ENCODE results near the gene ODAD4.

Gene ODAD4

GRCh38 chr17:41957031-41957868 is 26.8 kb downstream of the ODAD4 start:
- POLR2A ChIA-PET: interaction anchor here (0.7 kb wide), 1 partner anchor 144 kb away, joined by 3 read pairs; no protein-coding TSS in a partner anchor
- 67% methylated on average over 10 of the region's 11 CpGs for WGBS (ENCODE audit: insufficient coverage)

GRCh38 chr17:41957869-41958439 is 27.5 kb downstream of the ODAD4 start:
- DNase-seq: no peak
- H3K9me3 ChIP-seq (ENCODE audit: control extremely low read depth in 1 of 5, control insufficient read depth in 4 of 5, insufficient read depth in 2 of 5, low read depth in 1 of 5, low read length in 4 of 5): no peaks in the 10 kb centered on the region
- POLR2A ChIA-PET: interaction anchor here (0.7 kb wide), 1 partner anchor 143 kb away, joined by 3 read pairs; no protein-coding TSS in a partner anchor
- 94% methylated on average over 5 of the region's 6 CpGs for WGBS (ENCODE audit: insufficient coverage)
- H3K27ac ChIP-seq (ENCODE audit: insufficient read depth in 1 of 2, low read depth in 1 of 2, low read length in 2 of 2, poor library complexity in 1 of 2, severe bottlenecking in 2 of 2): no peak overlapping the region
- H3K4me3 ChIP-seq (ENCODE audit: control insufficient read depth in 1 of 7, extremely low read depth in 1 of 7, insufficient read depth in 4 of 7, low read depth in 2 of 7, low read length in 6 of 7): no peak overlapping the region
- no peaks in the 10 kb centered on the region for H3K27me3 ChIP-seq (replicated peaks in 2 of 5; ENCODE audit: control insufficient read depth in 4 of 5, insufficient read depth in 5 of 5, low read length in 4 of 5)
- no peaks in the 10 kb centered on the region for H3K36me3 ChIP-seq (ENCODE audit: control insufficient read depth in 4 of 4, insufficient read depth in 4 of 4, low read length in 3 of 4)
- H3K4me1 ChIP-seq (ENCODE audit: control extremely low read depth in 1 of 4, control insufficient read depth in 4 of 4, insufficient read depth in 4 of 4, low read length in 3 of 4): peaks cover 0 to 21% (median 7%) of the 10 kb centered on the region in 4 experiments
- CTCF ChIA-PET: interaction anchor here (0.9 to 3.4 kb wide), 3 partner anchors 8 to 52 kb away, joined by 3 to 10 read pairs (median 5); partner anchors contain the start of gene ACLY

More at GRCh38 chr17:41957031-41957868, 26.8 kb downstream of the ODAD4 start:
- peak overlapping the region in 2 of 7 experiments; percentile 5 to 8 for H3K4me3 ChIP-seq (ENCODE audit: control insufficient read depth in 1 of 7, extremely low read depth in 1 of 7, insufficient read depth in 4 of 7, low read depth in 2 of 7, low read length in 6 of 7)
- CTCF ChIA-PET: interaction anchor here (0.6 to 3.4 kb wide), 4 partner anchors 9 to 52 kb away, joined by 3 to 10 read pairs (median 4); partner anchors contain the start of gene ACLY
- no peaks in the 10 kb centered on the region for H3K9me3 ChIP-seq (ENCODE audit: control extremely low read depth in 1 of 5, control insufficient read depth in 4 of 5, insufficient read depth in 2 of 5, low read depth in 1 of 5, low read length in 4 of 5)
- H3K36me3 ChIP-seq (ENCODE audit: control insufficient read depth in 4 of 4, insufficient read depth in 4 of 4, low read length in 3 of 4): no peaks in the 10 kb centered on the region
- H3K27me3 ChIP-seq (replicated peaks in 2 of 5; ENCODE audit: control insufficient read depth in 4 of 5, insufficient read depth in 5 of 5, low read length in 4 of 5): no peaks in the 10 kb centered on the region
- no peak overlapping the region for H3K27ac ChIP-seq (ENCODE audit: insufficient read depth in 1 of 2, low read depth in 1 of 2, low read length in 2 of 2, poor library complexity in 1 of 2, severe bottlenecking in 2 of 2)
- no peak for DNase-seq
- peaks cover 0 to 21% (median 6%) of the 10 kb centered on the region in 4 experiments for H3K4me1 ChIP-seq (ENCODE audit: control extremely low read depth in 1 of 4, control insufficient read depth in 4 of 4, insufficient read depth in 4 of 4, low read length in 3 of 4)

DNA sequence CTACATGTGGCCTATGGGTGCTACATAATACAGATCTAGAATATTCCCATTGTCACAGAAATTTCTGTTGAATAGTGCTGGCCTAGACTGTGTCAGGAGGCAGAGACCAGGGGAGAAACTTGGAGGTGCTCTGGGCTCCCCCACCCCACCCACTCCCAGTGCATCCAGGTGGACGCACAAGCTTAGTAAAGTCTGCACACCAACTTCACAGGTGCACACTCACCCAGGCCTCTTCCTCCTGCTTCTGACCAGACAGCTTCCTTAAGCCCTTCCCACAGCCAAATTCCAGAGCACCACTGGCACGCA is 28.6 kb downstream of the ODAD4 start:
- Histone ChIP-seq H3K4me1 (ENCODE audit: control extremely low read depth in 1 of 4, control insufficient read depth in 4 of 4, insufficient read depth in 4 of 4, low read length in 3 of 4) (peaks cover 0 to 21% (median 7%) of the 10 kb centered on the region in 4 experiments), H3K27me3 (replicated peaks in 2 of 5; ENCODE audit: control insufficient read depth in 4 of 5, insufficient read depth in 5 of 5, low read length in 4 of 5) (no peaks in the 10 kb centered on the region), H3K36me3 (ENCODE audit: control insufficient read depth in 4 of 4, insufficient read depth in 4 of 4, low read length in 3 of 4) (no peaks in the 10 kb centered on the region), H3K4me3 (ENCODE audit: control insufficient read depth in 1 of 7, extremely low read depth in 1 of 7, insufficient read depth in 4 of 7, low read depth in 2 of 7, low read length in 6 of 7) (no peak overlapping the region), H3K27ac (ENCODE audit: insufficient read depth in 1 of 2, low read depth in 1 of 2, low read length in 2 of 2, poor library complexity in 1 of 2, severe bottlenecking in 2 of 2) (no peak overlapping the region), H3K9me3 (ENCODE audit: control extremely low read depth in 1 of 5, control insufficient read depth in 4 of 5, insufficient read depth in 2 of 5, low read depth in 1 of 5, low read length in 4 of 5) (no peaks in the 10 kb centered on the region)
- 100% methylated on average over 2 of the region's 2 CpGs for WGBS (ENCODE audit: insufficient coverage)
- CTCF ChIA-PET: interaction anchor here (1.0 to 8.7 kb wide), 15 partner anchors 8 to 263 kb away, joined by 3 to 79 read pairs (median 4); partner anchors contain the start of genes ACLY, DHX58, NKIRAS2 and ODAD4
- POLR2A ChIA-PET: no interaction called here
- no peak for DNase-seq

- H3K27ac ChIP-seq (ENCODE audit: insufficient read depth in 1 of 2, low read depth in 1 of 2, low read length in 2 of 2, poor library complexity in 1 of 2, severe bottlenecking in 2 of 2): no peak overlapping the region
- no peaks in the 10 kb centered on the region for H3K36me3 ChIP-seq (ENCODE audit: control insufficient read depth in 4 of 4, insufficient read depth in 4 of 4, low read length in 3 of 4)
- peak; percentile 61 to 76 (median 76) for DNase-seq
- H3K4me3 ChIP-seq (ENCODE audit: control insufficient read depth in 1 of 7, extremely low read depth in 1 of 7, insufficient read depth in 4 of 7, low read depth in 2 of 7, low read length in 6 of 7): no peak overlapping the region
- ChIA-PET POLR2A (interaction anchor here (0.6 kb wide), 1 partner anchor 185 kb away, joined by 3 read pairs; no protein-coding TSS in a partner anchor), CTCF (interaction anchor here (0.8 to 8.7 kb wide), 19 partner anchors 8 to 264 kb away, joined by 3 to 79 read pairs (median 3); partner anchors contain the start of genes ACLY, DHX58, NKIRAS2 and ODAD4)
- no peaks in the 10 kb centered on the region for H3K9me3 ChIP-seq (ENCODE audit: control extremely low read depth in 1 of 5, control insufficient read depth in 4 of 5, insufficient read depth in 2 of 5, low read depth in 1 of 5, low read length in 4 of 5)
- H3K27me3 ChIP-seq (replicated peaks in 2 of 5; ENCODE audit: control insufficient read depth in 4 of 5, insufficient read depth in 5 of 5, low read length in 4 of 5): no peaks in the 10 kb centered on the region
- H3K4me1 ChIP-seq (ENCODE audit: control extremely low read depth in 1 of 4, control insufficient read depth in 4 of 4, insufficient read depth in 4 of 4, low read length in 3 of 4): peaks cover 0 to 21% (median 7%) of the 10 kb centered on the region in 4 experiments
- 84% methylated on average over 15 of the region's 17 CpGs for WGBS (ENCODE audit: insufficient coverage)
Observed at GRCh38 chr17:41959336-41960095, 29.1 kb downstream of the ODAD4 start.

DNA sequence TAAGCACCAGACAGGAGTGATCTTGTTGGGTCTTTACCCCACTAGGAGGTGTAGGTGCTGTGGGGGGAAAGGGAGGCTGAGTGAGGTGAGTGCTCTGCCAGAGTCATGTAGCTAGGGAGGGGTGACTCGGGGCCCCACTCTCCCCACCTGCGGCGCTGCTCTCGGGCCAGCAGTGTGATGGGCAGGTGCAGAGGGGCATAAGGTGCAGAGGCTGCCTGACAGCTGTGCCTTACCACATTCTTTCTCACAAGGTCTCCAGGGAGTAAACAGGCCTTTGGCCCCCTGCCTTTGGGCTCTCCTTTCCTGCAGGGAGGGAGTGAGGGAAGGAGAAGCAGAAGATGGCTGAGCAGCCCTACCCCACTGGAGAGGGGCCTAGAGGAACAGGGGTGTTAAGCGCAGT is 31.7 kb downstream of the ODAD4 start:
- Histone ChIP-seq H3K27me3 (replicated peaks in 2 of 5; ENCODE audit: control insufficient read depth in 4 of 5, insufficient read depth in 5 of 5, low read length in 4 of 5) (no peaks in the 10 kb centered on the region), H3K4me1 (ENCODE audit: control extremely low read depth in 1 of 4, control insufficient read depth in 4 of 4, insufficient read depth in 4 of 4, low read length in 3 of 4) (peaks cover 6 to 30% (median 19%) of the 10 kb centered on the region in 4 experiments), H3K4me3 (ENCODE audit: control insufficient read depth in 1 of 7, extremely low read depth in 1 of 7, insufficient read depth in 4 of 7, low read depth in 2 of 7, low read length in 6 of 7) (no peak overlapping the region), H3K9me3 (ENCODE audit: control extremely low read depth in 1 of 5, control insufficient read depth in 4 of 5, insufficient read depth in 2 of 5, low read depth in 1 of 5, low read length in 4 of 5) (no peaks in the 10 kb centered on the region), H3K27ac (ENCODE audit: insufficient read depth in 1 of 2, low read depth in 1 of 2, low read length in 2 of 2, poor library complexity in 1 of 2, severe bottlenecking in 2 of 2) (no peak overlapping the region), H3K36me3 (ENCODE audit: control insufficient read depth in 4 of 4, insufficient read depth in 4 of 4, low read length in 3 of 4) (no peaks in the 10 kb centered on the region)
- POLR2A ChIA-PET: interaction anchor here (0.7 kb wide), 1 partner anchor 1020 kb away, joined by 3 read pairs; no protein-coding TSS in a partner anchor
- CTCF ChIA-PET: interaction anchor here (0.9 to 8.7 kb wide), 15 partner anchors 15 to 225 kb away, joined by 3 to 79 read pairs (median 3); partner anchors contain the start of genes DHX58, KAT2A, NKIRAS2 and ODAD4
- no peak for DNase-seq
- 96% methylated on average over 3 of the region's 5 CpGs for WGBS (ENCODE audit: insufficient coverage)

DNA sequence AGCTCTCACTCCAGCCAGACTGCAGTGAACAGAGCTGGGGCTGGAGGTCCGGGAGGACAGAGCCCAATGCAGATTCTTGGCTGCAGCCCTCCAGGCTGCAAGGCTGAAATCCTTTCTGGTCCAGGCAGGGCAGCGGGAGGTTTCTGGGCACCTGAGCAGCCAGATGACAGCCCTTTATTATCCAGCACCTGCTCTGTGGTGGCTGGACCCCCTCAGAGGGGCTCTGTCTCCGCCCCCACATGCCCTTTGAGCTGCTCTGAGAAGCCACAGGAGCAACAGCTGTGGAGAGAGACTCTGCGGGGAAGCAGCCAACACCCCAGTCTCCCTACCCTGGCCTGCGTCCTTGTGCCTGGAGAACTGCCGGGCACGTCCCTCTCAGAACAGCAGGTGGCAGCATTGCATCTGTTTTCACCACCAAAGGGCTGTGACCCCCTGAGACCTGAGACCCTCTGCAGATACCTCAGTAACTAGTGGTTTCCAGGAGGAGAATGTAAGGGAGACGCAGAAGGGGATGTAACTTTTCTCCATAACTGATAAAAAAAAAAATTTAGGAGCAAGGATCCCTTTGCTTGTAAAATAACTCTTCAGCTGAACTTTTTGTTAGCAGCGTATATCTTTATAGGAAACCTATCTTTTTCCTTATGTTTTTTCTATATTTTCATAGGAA is 32.5 kb downstream of the ODAD4 start:
- POLR2A ChIA-PET: no interaction called here

More for the DNA sequence above, 32.5 kb downstream of the ODAD4 start:
- Histone ChIP-seq H3K4me1 (ENCODE audit: control extremely low read depth in 1 of 4, control insufficient read depth in 4 of 4, insufficient read depth in 4 of 4, low read length in 3 of 4) (peaks cover 6 to 31% (median 22%) of the 10 kb centered on the region in 4 experiments), H3K4me3 (ENCODE audit: control insufficient read depth in 1 of 7, extremely low read depth in 1 of 7, insufficient read depth in 4 of 7, low read depth in 2 of 7, low read length in 6 of 7) (no peak overlapping the region), H3K27ac (ENCODE audit: insufficient read depth in 1 of 2, low read depth in 1 of 2, low read length in 2 of 2, poor library complexity in 1 of 2, severe bottlenecking in 2 of 2) (no peak overlapping the region), H3K36me3 (ENCODE audit: control insufficient read depth in 4 of 4, insufficient read depth in 4 of 4, low read length in 3 of 4) (peaks cover 0 to under 1% (median under 1%) of the 10 kb centered on the region in 4 experiments), H3K9me3 (ENCODE audit: control extremely low read depth in 1 of 5, control insufficient read depth in 4 of 5, insufficient read depth in 2 of 5, low read depth in 1 of 5, low read length in 4 of 5) (no peaks in the 10 kb centered on the region), H3K27me3 (replicated peaks in 2 of 5; ENCODE audit: control insufficient read depth in 4 of 5, insufficient read depth in 5 of 5, low read length in 4 of 5) (no peaks in the 10 kb centered on the region)
- WGBS (ENCODE audit: insufficient coverage): 17% methylated on average over 6 of the region's 9 CpGs
- CTCF ChIA-PET: interaction anchor here (0.5 to 8.7 kb wide), 23 partner anchors 13 to 472 kb away, joined by 3 to 79 read pairs (median 3); partner anchors contain the start of genes DHX58, DNAJC7, KAT2A and NKIRAS2
- peak; percentile 72 to 80 (median 74) for DNase-seq
